GM15510 (cell line): ENCODE results near the gene MLEC.
A peak's percentile ranks its signal among the peaks of the same experiment; 100 is the strongest.

Experiments
- POLR2A ChIP-seq: IDR thresholded peaks from 3 replicates; pipeline ENCODE4 v1.6.1; 2011; ENCODE audit warnings: borderline replicate concordance; ENCODE audit not compliant: insufficient read length; ENCODE audit errors: extremely low read depth

MLEC gene

DNA sequence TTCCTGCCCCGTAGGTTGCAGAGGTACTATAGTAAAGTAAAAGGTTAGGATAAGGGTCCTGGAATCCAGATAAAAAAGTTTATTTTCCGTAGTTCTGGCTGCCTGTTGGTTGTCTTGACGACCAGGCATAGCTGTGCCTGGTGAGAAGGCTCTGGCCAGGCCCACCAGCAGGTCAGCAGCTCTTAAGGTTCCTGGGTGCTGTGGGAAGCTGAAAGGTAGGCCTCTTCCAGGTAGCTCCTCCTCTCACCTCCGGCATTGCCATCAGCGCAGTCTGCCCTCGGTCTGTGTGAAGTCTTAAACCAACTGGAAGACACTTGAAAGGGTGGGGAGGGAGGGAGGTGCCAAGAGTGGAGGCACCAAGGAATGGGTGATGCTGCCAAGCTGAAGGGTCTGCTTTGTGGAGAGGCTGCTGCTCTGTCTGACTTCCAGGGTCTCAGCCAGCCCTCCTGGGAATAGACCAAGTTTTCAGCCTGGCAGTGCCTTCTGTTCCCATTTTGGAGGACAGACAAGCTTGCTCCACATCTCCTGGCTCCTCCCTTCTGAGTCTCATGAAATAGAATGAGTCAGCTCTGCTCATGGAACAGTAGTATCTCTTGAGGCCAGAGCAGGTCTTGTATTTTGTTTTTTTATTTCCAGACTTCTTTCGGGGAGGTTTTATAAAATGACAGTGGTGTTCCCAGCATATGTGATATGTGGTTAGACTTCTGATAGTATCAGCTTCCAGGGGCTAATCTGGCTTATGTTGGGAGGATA, 33.5 kb downstream of the MLEC start:
- TF ChIP-seq POLR2A: no peak

DNA sequence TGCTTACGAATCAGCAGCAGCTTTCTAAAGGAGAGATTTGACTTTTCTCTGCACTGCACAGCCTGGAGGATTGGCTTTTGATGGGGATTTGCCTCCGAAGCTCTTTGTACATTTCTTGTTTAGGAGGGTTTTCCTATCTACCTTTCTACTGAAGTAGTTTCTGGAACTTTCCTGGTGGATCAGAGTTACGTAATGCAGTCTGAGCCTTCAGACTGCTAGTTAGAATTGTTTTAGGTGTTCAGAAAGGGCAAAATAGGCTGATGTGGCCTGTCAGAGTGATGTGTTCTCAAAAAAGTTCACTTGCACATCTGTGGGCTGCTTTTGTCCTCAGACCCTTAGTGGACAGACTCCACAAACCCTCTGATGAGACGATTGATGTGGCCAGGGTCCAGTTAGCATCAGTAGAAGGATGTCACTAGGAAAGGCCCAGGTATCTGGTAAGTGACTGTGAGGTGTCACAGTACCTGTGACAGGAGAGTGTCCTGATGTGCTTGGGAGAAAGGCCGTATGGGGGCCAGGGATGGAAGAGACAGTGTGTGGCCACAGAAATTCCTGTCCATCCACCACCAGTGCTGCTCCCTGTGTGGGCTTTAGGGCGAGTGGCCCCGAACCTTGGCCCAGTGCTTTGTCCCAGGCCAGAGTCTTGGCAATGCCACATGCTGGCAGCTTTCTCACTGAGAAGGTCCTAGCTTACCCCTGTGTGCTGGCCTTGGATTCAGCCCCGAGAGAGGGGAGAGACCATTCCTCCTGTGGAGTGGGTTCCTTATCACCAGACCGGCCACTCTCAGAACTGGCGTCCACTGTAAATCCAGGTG, 34.2 kb downstream of the MLEC start:
- no peak for TF ChIP-seq POLR2A

DNA sequence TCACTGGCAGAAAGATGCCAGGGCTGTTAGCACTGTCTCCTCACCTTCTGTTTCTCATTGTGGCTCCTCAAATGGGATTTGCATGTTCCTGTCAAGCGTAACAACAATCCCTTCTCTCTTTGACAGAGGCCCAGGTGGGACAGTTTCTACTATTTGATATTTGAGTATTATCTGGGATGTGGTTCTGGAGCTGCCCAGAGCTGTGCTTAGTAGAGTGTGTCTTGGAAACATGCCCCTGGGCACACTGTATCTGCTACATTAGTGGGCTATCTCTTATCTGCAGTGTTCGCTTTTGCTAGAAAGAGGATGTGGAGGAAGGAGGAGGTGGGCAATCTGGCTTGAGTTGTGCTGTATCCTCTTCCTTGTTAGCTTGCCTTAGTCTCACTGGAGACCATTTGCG, 34.9 kb downstream of the MLEC start:
- TF ChIP-seq POLR2A: no peak

DNA sequence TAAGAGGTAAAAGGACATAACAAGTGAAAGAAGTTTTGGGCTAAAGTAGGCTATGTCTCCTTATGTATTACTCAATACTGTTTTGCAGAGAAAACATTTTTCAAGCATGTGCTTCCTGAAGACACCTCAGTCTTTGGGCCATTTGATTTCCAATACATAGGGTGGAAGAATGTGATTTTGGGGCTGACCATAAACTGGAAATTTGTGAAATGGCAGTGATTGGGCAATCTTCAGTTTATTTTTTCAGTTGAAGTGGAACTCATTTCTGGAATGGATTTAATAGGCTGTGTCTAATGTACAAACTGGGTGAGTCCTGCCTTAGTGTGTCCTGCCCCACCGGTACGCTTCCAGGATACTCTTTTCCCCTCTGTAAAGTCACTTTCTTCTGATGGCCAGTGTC, 35.8 kb downstream of the MLEC start:
- TF ChIP-seq POLR2A: no peak

DNA sequence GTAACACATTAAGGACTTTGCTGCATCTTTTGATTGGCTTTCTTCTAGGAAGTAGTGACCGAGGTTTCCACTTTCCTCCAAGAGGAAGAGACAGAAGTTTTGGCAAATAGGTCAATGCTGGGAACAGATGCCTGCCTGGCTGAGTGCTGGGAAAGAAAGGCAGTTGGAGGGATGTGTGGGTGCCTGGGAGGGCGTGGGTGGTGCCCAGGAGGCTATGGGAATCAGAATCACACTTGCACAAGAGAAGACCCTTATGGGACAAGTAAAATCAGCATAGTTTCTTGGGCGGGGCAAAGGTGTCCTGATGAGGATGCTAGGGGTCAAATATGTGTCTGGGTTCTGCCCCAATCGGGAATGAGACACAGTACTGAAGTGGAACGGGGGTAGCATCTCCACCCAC, 37.8 kb downstream of the MLEC start:
- no peak for TF ChIP-seq POLR2A

DNA sequence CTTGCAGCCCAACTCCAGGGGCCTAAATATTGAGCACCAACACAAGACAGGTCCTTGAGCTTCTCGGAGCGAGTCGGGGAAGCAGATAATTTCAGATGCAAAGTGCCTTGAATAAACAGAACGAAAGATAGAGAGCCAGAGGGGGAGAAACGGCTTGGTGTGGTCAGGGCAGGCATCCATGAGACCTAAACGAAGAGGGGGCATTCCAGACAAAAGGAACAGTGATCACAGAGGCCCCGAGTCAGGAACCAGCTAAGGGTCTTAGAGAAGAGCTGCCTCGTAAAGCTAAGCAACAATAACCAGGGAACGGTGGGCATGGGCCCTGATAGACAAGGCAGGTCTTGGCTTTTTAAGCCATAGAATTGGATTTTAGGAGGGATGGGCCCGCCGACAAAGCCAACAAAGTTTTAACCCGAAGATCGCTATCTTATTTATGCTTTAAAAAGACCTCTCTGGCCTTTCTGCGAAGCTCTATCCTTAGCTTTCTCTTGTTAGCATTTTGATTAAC, 38.3 kb downstream of the MLEC start:
- no peak for TF ChIP-seq POLR2A

DNA sequence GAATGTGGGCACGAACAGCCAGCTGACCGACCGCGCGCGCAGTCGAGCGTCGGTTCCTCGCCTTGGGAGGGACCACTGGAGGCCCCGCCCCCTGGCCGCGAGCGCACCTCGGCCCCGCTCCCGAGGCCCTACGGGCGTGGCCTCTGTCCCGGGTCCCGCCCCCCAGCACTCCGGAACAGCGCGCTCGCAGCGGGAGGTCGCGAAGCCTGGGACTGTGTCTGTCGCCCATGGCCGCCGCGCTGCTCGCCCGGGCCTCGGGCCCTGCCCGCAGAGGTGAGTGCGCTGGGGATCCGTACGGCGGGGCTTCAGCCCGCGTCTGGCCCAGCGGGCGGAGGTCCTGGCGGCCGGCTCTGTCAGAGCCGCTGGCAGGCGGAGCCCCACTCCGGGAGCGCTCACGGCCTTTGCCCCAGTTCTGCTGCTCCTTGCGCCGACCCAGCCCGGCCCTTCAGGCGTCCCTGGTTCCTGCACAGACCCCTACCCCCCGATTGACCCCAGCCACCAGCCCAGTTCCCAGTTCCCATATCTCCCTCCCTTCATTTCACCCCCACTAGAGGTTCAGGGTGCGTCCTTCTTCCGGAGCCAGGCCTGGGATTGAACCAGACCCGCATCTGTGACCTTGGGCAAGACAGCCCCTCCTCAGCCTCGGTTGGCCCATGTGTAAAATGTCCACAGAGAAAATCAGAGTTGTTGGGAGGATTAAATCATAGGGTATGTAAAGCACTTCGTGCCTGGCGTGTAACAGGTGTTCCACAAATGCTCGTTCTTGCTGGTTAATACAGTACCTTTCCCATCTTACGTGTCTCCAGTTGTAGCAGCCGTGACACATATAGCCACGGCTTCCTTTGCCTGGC, 38.9 kb downstream of the MLEC start, which contains the start of gene ACADS:
ACADS (plus strand) TSS at position 168 of the 851 bp plus-strand sequence; CDS start at position 228, 60 bp downstream.
- peak; percentile 82 for TF ChIP-seq POLR2A

DNA sequence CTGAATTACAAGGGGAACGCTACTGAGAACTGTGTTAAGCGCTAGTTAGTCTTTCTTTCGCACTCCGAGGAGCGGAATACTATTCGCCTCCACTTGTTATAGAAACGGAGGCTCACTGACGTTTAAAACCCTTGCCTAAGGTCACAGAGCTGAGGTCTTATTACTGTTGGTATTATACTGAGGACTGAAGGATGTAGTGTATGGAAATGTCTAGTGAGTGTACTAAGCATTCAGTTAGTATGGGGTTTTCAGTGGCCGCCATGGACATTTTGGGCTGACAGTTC, 39.5 kb downstream of the MLEC start:
- no peak for TF ChIP-seq POLR2A

DNA sequence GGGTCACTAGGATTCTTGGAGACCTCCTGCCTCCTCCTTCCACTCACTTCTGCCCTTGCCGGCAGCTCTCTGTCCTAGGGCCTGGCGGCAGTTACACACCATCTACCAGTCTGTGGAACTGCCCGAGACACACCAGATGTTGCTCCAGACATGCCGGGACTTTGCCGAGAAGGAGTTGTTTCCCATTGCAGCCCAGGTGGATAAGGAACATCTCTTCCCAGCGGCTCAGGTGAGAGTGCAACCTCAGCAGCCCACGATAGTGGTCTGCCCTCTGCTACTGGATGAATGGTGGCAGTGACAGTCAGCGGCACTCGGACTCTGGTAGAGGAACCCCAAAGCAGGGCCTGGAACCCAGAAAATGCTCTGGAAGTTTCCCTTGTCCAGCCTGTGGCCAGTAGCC, 40.0 kb downstream of the MLEC start:
- no peak for TF ChIP-seq POLR2A

DNA sequence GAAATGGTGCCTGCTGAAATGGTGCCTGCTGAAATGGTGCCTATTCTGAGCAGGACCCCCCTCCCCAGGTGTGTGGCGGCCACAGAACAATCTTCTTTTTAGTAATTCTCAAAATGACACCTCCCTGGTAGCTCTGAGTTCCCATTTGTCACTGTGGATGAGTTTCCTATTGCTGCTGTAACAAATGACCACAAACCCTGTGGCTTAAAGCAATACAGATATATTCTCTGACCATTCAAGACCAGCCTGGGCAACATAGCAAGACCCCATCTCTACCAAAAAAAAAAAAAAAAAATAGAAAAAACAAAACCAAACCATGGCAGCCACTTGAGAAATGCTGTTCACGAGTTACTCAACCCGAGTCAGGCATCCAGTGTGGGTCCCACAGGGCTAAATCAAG, 46.6 kb downstream of the MLEC start:
- no peak for TF ChIP-seq POLR2A

DNA sequence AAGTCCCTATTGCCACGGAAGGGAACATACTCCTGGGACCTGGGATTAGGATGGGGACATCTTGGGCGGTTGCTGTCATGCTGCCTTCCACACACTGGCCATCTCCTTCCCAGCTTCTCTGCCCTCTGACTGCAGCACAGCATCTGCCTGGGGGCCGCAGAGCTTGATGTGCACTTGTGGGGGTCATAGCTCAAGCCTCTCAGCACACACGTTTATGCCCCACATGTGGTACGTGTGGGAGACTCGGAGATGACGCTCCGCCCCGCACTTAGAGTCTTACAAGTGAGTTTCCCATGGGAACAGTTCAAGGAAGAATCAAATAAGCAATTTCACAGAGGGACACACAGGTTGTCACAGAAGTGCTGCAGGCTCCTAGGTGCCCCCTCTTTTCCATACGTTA, 47.3 kb downstream of the MLEC start:
- no peak for TF ChIP-seq POLR2A

DNA sequence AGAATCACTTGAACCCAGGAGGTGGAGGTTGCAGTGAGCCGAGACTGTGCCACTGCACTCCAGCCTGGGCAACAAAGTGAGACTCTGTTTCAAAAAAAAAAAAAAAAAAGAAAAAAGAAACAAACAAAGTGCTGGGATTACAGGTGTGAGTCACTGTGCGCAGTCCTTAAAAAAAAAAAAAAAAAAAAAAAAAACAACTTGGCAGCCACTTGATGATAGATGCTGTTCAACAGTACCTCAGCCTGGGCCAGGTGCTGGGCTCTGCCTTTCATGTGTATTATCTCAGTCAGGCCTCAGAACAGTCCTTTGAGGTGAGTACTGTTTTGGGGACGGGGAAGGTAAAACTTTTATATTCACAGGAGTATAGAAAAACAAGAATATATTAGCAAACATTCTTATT, 48.2 kb downstream of the MLEC start:
- no peak for TF ChIP-seq POLR2A

DNA sequence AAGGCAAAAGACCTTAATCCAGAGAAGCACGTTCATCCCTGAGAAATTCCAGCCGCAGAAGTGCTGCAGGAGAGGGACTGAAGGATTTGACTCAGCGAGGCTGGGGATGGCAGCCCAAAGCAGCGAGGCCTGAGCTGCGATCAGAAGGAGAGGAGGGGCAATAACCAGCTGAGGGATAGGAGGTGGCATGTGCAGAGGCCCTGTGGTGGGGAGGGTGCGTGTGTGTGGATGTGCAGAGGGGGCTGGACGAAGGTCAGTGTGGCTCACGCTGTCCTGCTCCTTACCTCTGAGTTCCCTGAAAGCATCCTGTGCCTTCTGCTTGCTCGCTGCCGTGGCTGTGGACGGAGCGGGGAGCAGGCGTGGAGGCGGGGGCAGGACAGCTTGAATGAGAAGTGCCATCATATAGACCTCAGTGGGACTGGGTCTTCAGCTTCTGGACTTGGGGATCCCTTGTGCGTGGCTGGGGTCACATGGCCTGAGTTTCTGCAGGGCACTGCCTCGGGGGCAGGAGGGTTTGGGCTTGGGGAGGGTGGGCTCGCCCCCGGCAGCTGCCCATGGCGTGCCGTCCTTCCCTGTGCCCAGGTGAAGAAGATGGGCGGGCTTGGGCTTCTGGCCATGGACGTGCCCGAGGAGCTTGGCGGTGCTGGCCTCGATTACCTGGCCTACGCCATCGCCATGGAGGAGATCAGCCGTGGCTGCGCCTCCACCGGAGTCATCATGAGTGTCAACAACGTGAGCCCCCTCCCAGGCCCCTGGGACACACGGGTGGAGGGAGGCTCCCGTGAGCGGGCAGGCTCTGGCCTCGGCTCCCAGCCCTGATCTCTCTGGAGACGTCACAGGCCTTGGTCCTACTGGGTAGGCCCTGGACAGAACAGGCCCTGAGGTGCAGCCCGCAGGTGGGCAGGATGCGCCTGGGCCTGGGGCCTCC, 49.7 kb downstream of the MLEC start:
- no peak for TF ChIP-seq POLR2A
